8988T (cell line): ENCODE results near the gene HAGHL.

Experiments used
- DNase-seq: peaks from one replicate; pipeline ENCODE4 v3.0.0; 2011

HAGHL gene

DNA sequence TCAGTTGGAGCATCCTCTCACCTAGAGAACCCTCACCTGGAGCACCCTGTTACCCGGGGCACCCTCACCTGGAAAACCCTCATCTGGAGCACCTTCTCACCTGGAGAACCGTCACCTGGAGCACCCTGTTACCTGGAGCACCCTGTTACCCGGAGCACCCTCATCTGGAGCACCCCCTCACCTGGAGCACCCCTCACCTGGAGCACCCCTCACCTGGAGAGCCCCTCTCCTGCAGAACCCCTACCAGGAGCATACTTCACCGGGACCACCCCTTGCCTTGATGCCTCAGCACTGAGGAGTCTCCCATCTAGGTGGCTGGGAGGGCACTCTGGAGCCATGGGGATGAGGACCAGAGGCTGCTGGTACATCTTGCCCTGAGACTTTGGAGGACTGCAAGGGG is 17.9 kb upstream of the HAGHL start:
- no peak for DNase-seq

DNA sequence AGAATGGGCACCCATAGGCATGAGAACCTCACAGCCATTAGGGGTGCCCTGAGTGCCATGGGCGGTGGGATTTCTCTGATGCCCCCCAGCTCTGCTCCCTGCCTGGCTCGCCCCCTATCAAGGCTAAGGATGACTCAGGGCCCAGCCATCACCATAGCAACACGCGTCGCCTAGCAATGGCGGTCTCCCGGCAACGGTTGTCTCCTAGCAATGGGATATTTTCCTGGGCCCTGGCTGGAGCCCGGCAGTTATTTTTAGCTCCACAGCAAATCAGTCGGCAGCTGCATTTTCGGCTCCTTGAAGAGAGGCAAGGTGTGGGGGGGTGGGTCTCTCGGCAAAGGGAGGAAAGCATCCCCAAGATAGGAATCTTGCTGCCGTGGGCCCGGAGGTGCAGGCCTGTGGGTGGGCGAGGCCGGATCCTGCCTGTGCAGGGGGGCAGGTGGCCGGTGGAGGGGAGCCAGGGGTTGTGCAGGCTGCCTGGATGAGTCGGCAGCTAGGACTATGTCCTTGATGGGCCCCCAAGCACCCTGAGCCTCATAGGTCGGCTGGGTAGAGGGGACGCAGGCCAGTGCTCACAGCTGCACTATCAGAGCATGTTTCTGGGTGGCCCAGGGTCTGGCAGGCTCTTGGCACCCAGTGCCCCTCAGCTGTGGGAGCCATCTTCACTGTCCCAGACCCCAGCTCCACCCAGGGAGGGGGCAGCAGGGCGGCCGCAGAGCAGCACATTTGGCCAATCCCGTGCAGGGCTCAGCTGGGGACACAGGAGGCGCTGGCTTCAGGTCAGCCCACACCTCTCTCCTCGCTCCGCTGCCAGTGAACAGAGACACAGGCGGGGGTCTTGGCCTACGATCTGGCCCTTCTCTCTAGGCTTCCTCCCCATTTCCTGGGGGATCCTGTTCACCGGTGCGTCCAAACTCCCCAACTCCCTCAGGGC is 17.1 kb upstream of the HAGHL start:
- no peak for DNase-seq

DNA sequence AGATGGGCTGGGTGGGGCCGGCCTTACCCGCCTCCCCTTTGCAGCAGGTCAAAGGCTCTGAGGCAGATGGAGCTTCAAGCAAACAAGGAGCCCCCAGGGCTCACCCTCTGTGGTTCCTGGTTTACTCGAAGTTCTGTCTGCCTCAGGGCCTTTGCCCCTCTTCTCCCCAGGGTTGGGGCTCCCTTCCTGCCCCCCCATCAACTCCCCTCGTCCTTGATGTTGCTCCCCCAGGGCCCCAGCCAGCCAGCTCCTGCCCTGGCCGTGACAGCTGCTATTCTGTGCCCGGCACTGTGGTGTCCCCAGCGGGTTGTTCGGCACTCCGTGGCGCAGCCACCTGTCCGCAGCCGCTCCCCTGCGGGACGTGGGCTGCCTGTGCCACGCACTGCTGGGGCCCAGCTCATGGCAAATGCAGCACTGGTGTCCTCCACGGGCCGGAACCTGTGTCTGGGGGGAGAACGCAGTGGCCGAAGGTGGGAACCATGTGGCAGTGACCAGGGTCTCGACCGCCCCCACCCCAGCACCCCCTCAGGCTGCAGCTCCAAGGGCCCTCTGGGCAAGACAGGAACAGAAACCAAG is 16.3 kb upstream of the HAGHL start:
- DNase-seq = no peak

DNA sequence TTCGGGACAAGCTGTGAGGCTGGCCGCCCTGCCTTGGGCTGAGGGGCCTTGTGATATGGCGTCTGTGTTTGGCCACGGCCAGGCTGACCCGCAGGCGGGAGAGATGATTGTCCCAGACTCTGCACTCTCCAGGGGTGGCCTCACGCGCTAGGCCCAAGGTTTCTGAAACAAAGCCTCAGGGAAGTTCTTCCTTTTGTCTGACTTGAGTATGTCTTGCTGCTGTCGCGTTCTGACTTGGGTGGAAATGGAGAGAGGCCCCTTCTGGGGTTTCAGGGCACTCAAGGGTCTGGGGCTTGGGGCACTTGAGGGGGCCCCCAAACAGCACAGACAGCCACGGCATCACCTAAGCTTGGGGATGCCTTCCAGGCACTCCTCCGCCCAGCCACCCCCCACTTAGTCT is 15.8 kb upstream of the HAGHL start:
- DNase-seq = no peak

DNA sequence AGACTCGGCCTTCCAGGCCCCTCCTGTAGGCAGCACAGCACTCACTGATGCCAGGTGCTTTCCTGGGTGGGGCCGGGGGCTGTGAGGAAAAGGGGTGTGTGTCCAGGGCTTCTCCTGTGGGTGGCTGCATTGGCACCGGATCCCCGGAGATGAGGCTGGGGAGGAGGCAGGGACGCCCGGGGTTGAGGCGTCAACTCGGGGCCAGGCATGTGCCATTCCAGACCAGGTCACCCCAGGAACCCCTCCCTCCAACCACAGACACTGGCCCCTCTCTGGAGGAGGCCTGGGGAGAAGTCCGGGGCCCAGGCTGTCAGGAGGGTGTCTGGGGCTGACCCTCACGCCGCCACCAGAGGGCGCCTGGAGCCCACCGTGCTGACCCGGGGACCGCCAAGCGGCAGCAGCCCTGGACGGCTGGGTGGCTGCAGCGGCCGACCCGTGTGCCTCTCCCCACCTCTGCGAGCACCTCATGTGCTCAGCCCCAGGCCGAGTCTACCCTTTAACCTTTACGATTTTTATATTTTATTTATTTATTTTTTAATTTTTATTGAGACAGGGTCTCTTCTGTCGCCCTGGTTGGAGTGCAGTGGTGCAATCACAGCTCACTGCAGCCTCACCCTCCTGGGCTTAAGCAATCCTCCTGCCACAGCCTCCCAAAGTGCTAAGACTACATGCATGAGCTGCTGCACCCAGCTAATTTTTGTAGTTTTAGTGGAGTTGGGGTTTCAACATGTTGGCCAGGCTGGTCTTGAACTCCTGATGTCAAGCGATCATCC is 15.2 kb upstream of the HAGHL start:
- peak; percentile 96 for DNase-seq

DNA sequence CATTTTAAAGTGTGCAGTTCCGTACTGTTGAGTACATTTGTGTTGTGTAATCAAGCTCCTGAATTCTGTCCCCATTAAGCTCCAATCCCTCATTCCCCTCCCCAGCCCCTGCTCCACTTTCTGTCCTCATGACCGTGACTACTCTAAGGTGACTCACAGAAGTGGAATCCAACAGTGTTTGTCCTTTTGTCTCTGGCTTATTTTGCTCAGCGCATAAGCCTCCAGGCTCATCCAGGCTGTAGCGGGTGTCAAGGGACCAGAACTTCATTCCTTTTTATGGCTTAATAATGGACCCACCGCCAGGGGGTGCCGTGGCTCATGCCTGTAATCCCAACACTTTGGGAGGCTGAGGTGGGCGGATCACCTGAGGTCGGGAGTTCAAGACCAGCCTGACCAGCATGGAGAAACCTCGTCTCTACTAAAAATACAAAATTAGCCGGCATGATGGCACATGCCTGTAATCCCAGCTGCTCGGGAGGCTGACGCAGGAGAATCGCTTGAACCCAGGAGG is 14.1 kb upstream of the HAGHL start:
- peak; percentile 91 for DNase-seq

DNA sequence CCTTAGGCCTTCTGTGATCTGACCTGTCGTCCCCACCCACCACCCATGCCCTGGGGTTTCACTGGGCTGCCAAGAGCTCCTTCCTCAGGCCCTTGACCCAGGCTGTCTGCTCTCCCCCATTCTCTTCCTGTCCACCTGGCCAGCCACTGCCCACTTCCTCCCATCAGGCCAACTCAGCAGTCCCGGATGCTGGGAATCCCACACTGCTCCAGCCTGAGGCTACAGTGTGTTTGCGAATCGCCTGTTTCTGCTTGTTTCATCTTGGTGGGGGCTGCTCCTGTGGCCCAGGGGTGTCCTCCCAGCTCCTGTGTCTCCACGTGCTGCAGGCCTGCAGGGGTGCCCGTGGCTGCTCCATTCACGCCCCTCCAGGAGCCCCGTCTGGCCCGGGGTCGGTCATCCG is 12.8 kb upstream of the HAGHL start:
- DNase-seq = no peak

DNA sequence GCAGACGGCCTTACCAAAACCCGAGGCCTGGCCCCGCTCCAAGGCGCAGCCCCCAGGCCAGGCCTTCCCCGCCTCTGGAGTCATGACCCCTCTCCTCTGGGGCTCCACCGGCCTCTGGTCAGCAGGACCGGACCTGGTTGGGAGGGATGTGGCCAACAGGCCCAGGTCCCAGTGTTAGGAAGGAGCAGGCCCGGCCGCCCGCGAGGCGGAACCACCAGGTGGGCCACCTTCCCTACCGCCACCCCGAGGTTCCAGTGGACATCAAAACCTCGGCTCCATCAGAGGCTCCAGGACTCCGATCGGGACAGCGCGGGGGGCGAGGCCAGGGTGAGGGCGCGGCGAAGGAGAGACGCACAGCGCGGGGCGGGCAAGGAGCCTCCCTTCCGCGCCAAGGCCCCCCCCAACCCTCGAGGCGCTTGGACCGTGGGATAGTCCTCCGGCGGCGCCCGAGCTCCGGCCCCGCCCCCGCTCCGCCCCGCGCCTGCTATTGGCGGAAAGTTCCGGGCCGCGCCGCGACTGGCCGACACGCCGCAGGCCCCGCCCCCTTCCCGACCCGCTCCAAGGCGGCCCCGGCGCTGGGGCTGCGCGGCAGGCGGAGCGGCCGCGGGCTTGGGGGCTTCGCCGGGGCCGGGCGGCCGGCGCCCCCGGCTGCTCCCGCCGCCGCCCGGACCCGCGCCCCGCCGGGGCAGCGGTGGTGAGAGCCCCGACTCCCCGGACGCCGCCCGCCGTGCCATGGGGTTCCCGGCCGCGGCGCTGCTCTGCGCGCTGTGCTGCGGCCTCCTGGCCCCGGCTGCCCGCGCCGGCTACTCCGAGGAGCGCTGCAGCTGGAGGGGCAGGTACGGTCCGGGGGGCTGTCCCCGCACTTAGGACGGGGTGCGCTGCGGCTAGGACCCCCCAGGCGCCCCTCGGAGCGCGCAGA is 12.1 kb upstream of the HAGHL start, which contains the start of gene METRN:
METRN (plus strand) TSS at position 561 of the 919 bp plus-strand sequence; CDS start at position 733, 172 bp downstream.
- peak; percentile 91 for DNase-seq

DNA sequence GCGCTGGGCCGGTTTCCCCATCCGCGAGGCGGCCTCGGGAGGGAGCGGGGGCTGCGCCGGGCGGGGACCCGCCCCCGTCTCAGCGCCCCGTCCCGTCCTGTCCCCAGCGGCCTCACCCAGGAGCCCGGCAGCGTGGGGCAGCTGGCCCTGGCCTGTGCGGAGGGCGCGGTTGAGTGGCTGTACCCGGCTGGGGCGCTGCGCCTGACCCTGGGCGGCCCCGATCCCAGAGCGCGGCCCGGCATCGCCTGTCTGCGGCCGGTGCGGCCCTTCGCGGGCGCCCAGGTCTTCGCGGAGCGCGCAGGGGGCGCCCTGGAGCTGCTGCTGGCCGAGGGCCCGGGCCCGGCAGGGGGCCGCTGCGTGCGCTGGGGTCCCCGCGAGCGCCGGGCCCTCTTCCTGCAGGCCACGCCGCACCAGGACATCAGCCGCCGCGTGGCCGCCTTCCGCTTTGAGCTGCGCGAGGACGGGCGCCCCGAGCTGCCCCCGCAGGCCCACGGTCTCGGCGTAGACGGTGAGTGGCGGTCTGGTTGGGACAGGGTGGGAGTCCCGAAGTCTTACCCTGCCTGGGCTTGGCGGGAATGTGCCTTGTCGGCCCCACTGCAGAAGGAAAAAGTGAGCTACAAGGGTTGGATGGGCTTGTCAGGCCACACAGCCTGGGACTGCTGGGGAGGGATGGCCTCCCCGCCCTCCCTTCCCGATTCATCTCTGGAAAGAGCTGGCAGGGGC is 11.3 kb upstream of the HAGHL start:
- DNase-seq = no peak

DNA sequence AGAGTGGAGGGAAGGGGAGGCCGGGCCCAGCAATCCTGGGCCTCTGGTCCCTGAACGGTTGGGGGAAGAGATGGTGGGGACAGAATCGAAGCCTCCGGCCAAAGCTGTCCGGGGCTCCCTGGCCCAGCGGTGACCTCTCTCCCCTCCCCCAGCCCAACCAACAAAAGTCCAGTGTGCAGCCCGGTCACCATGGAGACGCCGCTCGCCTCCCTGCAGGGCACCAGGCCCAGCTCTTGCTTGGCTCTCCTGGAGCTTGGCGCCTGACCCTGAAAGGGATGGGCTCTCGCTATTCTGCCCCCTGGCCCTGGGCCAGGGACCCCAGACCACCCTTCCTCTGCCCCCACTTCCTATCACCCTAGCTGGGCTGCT is 10.7 kb upstream of the HAGHL start:
- no peak for DNase-seq

DNA sequence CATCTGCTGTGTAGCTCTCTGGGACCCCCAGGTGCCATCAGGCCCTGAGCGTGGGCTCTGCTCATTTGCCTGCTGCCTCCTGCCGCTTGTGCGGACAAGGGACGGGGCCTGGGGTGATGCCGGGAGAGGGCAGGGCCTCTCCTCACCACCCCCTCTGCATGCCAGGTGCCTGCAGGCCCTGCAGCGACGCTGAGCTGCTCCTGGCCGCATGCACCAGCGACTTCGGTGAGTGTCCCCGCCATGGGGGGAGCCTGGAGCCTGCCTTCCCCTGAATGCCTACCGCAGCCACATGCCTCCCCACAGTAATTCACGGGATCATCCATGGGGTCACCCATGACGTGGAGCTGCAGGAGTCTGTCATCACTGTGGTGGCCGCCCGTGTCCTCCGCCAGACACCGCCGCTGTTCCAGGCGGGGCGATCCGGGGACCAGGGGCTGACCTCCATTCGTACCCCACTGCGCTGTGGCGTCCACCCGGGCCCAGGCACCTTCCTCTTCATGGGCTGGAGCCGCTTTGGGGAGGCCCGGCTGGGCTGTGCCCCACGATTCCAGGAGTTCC is 10.1 kb upstream of the HAGHL start:
- no peak for DNase-seq

DNA sequence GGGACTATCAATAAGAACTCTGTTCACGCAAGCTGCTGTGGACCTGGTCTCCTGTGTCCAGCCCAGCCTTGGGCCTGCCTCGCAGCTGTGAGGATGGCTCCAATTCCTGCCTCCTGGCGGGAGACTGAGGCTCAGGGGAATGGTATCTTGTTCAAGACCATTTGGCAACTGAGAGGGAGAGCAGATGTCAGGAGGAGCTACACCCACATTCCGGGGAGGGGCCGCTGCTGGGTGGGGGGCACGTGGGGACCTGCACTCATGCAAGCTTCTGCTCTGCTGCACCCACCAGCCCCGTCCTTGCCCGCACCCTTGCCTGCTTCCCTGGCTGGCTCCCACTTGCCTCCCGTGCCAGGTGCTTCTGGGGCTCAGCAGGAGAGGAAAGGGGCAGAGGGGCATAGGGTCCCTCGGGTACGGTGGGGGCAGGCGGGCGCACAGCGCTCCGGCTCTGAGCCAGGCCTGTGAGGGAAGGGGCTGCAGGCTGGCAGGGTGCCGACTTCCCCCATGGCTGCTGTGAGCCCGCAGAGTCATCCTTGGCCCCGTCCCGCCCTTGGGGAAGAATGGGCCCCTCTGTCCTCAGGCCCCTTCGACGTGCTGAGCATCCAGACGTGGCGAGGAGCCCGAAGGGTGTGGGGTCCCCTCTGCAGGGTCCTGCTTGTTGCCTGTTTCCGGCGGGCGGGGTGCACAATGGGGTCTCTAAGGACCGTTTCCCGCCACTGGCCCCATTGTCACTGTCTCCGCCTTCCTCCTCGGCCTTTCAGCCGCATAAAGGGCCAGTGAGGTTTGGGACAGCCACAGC is 9.3 kb upstream of the HAGHL start:
- no peak for DNase-seq

DNA sequence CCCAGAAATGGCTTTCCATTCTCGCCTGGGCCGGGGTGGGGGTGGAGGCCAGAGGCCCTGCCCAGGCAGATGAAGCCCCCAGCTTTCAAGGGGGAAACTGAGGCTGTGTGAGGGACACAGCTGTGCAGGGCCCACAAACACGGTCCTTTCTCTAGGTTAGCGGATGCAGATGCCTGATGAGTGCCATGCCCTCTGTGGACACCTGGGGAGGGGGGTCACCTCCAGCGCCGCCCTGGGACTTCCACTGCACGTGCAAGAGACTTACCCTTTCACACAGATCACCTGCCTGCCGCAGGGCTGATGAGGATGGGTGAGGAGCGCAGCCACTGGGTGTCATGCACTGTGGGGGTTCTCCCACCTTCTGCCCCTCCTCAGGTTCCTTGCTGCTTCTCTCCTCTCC is 8.5 kb upstream of the HAGHL start:
- DNase-seq = no peak

DNA sequence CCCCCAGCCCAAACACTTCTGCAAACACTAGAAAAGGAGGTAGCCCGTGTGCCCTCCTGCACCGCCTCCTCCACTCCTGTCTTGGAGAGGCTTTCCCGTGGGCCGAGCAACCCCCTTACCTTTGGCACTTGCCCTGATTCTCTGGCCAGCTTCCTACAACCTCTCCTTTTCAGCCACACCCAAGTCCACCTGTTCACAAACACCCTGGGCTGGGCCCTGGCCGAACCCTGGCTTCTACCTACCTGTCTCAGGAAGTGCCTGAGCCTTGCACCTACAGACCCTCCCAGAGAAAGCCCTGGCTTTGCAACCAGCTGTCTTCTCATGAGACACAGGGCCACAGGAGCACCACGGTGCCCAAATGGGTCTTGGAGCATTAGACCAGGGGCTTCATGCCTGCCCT is 8.0 kb upstream of the HAGHL start:
- no peak for DNase-seq

DNA sequence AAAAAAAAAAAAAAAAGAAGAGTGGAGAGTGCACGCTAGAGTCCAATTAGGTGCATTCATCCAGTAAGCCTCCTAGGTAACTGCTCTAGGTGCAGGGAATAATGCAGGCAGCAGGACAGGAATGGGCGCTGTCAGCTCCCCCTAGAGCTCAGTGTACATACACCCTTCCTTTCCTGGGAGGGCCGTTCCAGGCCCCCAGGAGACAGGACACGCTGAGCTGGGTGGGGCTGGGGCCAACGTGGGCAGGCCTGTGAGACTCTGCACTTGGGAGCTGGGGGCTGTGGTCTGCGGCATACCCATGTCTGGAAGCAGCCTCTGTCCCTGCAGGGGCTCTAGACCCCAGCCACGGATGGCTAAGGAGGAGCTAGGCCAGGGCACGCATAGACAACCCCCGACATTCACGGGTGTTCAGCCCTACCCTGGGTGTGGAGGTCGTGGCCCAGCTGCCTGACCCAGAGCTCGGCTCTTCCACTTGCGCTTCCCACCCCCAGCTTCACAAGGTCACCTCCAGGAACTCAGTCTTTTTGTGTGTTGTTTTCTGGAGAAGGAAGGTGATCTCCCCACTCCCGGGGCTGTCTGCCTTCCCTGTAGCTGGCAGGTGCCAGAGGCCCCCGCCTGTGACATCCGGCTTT is 7.0 kb upstream of the HAGHL start:
- no peak for DNase-seq

DNA sequence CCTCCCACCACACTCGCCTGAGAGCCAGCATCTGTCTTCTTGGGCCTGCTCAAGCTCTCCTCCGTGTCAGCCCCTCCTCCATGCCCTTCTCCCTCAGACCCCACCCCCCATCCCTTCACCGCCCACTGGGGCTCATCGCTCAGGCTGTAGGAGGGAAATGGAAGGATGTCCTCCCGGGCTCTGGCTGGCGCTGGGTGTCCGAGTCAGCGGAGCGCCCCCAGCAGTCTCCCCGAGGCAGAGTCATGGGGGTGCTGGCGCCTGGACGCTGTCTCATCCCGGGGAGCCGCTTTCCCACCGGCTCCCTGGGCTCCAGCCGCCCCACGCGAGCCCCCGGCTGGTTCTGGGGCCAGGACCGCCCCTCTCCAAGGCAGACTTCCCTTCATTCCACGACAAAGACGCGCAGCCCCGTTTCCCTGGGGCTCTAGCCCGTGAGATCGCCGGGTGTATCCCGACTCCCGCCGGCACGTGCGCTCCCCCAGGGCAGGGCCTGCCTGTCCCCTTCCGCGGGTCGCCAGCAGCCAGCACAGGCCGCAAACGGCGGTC is 6.4 kb upstream of the HAGHL start:
- no peak for DNase-seq

DNA sequence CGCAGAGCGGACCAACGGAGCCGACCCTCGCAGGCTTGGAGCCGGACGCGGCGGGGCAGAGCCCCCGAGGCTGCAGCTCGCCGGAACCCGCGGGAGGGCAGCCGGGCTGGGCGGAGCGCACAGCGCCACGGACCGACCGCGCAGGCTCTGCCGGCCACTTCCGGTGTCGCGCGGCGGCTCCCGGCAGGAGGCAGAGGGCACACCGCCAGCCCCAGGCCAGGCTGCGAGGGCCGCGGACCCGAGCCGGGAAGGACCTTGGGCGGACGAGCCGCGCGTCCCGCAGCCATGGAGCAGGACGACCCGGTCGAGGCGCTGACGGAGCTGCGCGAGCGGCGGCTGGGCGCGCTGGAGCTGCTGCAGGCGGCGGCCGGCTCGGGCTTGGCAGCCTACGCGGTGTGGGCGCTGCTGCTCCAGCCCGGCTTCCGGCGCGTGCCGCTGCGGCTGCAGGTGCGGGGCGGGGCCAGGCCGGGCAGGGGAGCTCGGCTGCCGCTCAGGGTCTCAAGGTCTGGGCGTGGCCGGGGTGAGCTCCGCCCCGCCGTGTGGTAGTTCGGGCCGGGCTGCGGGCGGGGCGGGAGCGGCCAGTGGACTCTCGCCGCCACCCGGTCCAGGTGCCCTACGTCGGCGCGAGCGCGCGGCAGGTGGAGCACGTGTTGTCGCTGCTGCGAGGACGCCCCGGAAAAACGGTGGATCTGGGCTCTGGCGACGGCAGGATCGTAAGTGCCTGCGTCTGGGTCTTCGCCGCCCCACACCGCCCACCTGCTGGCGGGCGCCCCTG is 5.7 kb upstream of the HAGHL start, which contains the start of gene ANTKMT:
ANTKMT (plus strand) TSS at position 157 of the 775 bp plus-strand sequence; CDS start at position 286, 129 bp downstream.
- DNase-seq = peak; percentile 95

DNA sequence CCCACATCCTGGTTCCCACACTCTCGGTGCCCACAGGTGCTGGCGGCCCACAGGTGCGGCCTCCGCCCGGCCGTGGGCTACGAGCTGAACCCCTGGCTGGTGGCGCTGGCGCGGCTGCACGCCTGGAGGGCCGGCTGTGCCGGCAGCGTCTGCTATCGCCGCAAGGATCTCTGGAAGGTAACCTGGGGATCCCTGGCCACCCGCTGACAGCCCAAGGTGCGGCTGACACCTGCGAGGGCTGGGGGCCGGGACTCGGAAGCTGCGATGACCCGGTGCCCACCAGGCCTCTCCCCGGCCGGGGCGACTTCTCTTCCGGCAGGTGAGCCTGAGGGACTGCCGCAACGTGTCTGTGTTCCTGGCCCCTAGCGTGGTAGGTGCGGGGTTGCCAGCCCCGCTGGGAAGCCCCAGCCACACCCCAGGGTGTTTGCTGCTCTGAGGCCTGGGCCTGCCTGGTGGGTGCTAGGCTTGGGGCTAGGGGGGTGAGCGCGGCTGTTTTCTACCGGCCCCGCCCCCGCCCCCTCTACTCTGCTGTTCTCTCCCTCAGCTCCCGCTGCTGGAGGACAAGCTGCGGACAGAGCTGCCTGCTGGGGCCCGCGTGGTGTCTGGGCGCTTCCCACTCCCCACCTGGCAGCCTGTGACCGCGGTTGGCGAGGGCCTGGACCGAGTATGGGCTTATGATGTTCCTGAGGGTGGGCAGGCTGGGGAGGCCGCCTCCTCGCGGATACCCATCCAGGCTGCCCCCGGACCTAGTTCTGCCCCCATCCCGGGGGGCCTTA is 5.0 kb upstream of the HAGHL start:
- no peak for DNase-seq
